Right atrium auricular region (tissue), 2 donors: ENCODE measurements around the gene ALOX15. TPM values are rescaled to one million over a fixed set of nuclear protein-coding genes. Genes with fewer than 3 reads are reported as not detected.
A peak's percentile ranks its signal among the peaks of the same experiment; 100 is the strongest.

Experiments used
- DNase-seq: peaks from one replicate; pipeline ENCODE4 v3.0.0-alpha.2; 2019; ENCODE audit warnings: low spot score
- H3K27ac ChIP-seq, 2 donors: fragments of 200-600 bp; sonication (generic); 1 replicate in 1 of 2; 2 replicates in 1 of 2; pipeline ENCODE4 v1.5.1; 2016 to 2019
- H3K27me3 ChIP-seq, 2 donors: fragments of 200-600 bp; sonication (generic); one replicate each; pipeline versions ENCODE4 v1.5.1 to v1.6.0; 2017 to 2019
- H3K36me3 ChIP-seq: fragments of 200-600 bp; sonication (generic); one replicate; pipeline ENCODE4 v1.5.1; 2016
- H3K4me1 ChIP-seq, 2 donors: fragments of 200-600 bp; sonication (generic); one replicate each; pipeline versions ENCODE4 v1.5.1 to v1.6.0; 2017 to 2019
- H3K4me3 ChIP-seq, 2 donors: fragments of 200-600 bp; sonication (generic); 1 replicate in 1 of 2; 2 replicates in 1 of 2; pipeline ENCODE4 v1.5.1; 2017 to 2019; ENCODE audit warnings: mild to moderate bottlenecking in 1 of 2, moderate library complexity in 1 of 2
- H3K9me3 ChIP-seq, 2 donors: fragments of 200-600 bp; sonication (generic); one replicate each; pipeline ENCODE4 v1.5.1; 2019
- CTCF ChIP-seq, 2 donors: fragments of 200-600 bp; sonication (generic); IDR thresholded peaks; one replicate each; pipeline ENCODE4 v1.5.1; 2019; ENCODE audit warnings: antibody characterized with exemption in 2 of 2
- total RNA-seq, 2 donors: library from RNA; depleted of rRNA; stranded (reverse); fragments of >200 nt; gene quantifications; one replicate each; pipeline ENCODE4 v1.1.0, GENCODE V29; 2016

The ALOX15 gene
- total RNA-seq, 2 donors from 2014 or later = 16.9 to 65.0 TPM

GRCh38 chr17:4594931-4595684 is 46.4 kb downstream of the ALOX15 start:
- H3K9me3 ChIP-seq = no peaks in the 10 kb centered on the region
- no peak for DNase-seq
- H3K4me1 ChIP-seq = peaks cover 0 to 41% of the 10 kb centered on the region in 2 donors
- no peak overlapping the region for H3K4me3 ChIP-seq
- no peaks in the 10 kb centered on the region for H3K36me3 ChIP-seq
- TF ChIP-seq CTCF (IDR thresholded peaks at IDR 0.05) = peak in 1 of 2 donors; percentile 45
- no peak overlapping the region for H3K27ac ChIP-seq
- H3K27me3 ChIP-seq = no peaks in the 10 kb centered on the region

GRCh38 chr17:4594406-4594805 is 47.1 kb downstream of the ALOX15 start:
- no peak overlapping the region for H3K27ac ChIP-seq
- no peak for TF ChIP-seq CTCF (IDR thresholded peaks at IDR 0.05)
- DNase-seq = no peak
- H3K4me3 ChIP-seq = no peak overlapping the region
- no peaks in the 10 kb centered on the region for H3K9me3 ChIP-seq
- no peaks in the 10 kb centered on the region for H3K36me3 ChIP-seq
- peaks cover 0 to 34% of the 10 kb centered on the region in 2 donors for H3K4me1 ChIP-seq
- H3K27me3 ChIP-seq = no peaks in the 10 kb centered on the region

GRCh38 chr17:4593021-4593421 is 48.5 kb downstream of the ALOX15 start:
- Histone ChIP-seq H3K27me3 (no peaks in the 10 kb centered on the region), H3K9me3 (no peaks in the 10 kb centered on the region), H3K36me3 (no peaks in the 10 kb centered on the region), H3K4me3 (no peak overlapping the region), H3K4me1 (peaks cover 0 to 34% of the 10 kb centered on the region in 2 donors), H3K27ac (no peak overlapping the region)
- TF ChIP-seq CTCF (IDR thresholded peaks at IDR 0.05) = no peak
- DNase-seq = no peak

GRCh38 chr17:4592240-4593005 is 49.1 kb downstream of the ALOX15 start:
- no peaks in the 10 kb centered on the region for H3K9me3 ChIP-seq
- no peak for DNase-seq
- H3K4me3 ChIP-seq = no peak overlapping the region
- H3K4me1 ChIP-seq = peaks cover 0 to 35% of the 10 kb centered on the region in 2 donors
- no peaks in the 10 kb centered on the region for H3K36me3 ChIP-seq
- H3K27ac ChIP-seq = peak overlapping the region in 1 of 2 donors; percentile 57
- H3K27me3 ChIP-seq = no peaks in the 10 kb centered on the region
- TF ChIP-seq CTCF (IDR thresholded peaks at IDR 0.05) = no peak

- TF ChIP-seq CTCF (IDR thresholded peaks at IDR 0.05) = no peak
- H3K4me3 ChIP-seq = no peak overlapping the region
- H3K27ac ChIP-seq = peak overlapping the region in 1 of 2 donors; percentile 57
- H3K9me3 ChIP-seq = no peaks in the 10 kb centered on the region
- peaks cover 0 to 44% of the 10 kb centered on the region in 2 donors for H3K4me1 ChIP-seq
- no peaks in the 10 kb centered on the region for H3K36me3 ChIP-seq
- H3K27me3 ChIP-seq = no peaks in the 10 kb centered on the region
- no peak for DNase-seq
Observed at GRCh38 chr17:4591529-4591928, 49.9 kb downstream of the ALOX15 start.
